Activated B cell treated with CpG ODN at 0.5 μM for 24 hours (primary cell): ENCODE data around the gene CPOX. TPM values are rescaled to one million over a fixed set of nuclear protein-coding genes. Genes with fewer than 3 reads are reported as not detected.

Source experiments
- ATAC-seq: fragments of 200-7000 bp; cut with Tn5 transposase; one replicate; pipeline ENCODE4 v1.10.0; 2021; ENCODE audit warnings: low read depth, mild to moderate bottlenecking, moderate library complexity
- CTCF ChIA-PET: fragments of 350-600 bp; sonication (Branson Sonifier 250); formaldehyde crosslinking; loops from one replicate; lab custom pipeline; 2021; ENCODE audit warnings: antibody characterized with exemption; lab: Charles Lee
- POLR2A ChIA-PET: fragments of 350-600 bp; sonication (Branson Sonifier 250); formaldehyde crosslinking; loops from one replicate; lab custom pipeline; 2021; ENCODE audit warnings: antibody characterized with exemption; lab: Charles Lee
- DNase-seq: peaks from one replicate; pipeline ENCODE4 v3.0.0; 2022
- H3K27ac Mint-ChIP-seq: one replicate; pipeline ENCODE4 v1.8.0; 2020; ENCODE audit warnings: mixed read lengths
- H3K27me3 Mint-ChIP-seq: one replicate; pipeline ENCODE4 v1.8.0; 2021; ENCODE audit warnings: mixed read lengths
- H3K36me3 Mint-ChIP-seq: one replicate; pipeline ENCODE4 v1.8.0; 2021; ENCODE audit warnings: low read depth, mixed read lengths
- H3K4me1 Mint-ChIP-seq: one replicate; pipeline ENCODE4 v1.8.0; 2021; ENCODE audit warnings: mixed read lengths
- H3K4me3 Mint-ChIP-seq: one replicate; pipeline ENCODE4 v1.8.0; 2020; ENCODE audit warnings: mild to moderate bottlenecking, mixed read lengths
- H3K9me3 Mint-ChIP-seq: one replicate; pipeline ENCODE4 v1.8.0; 2020; ENCODE audit warnings: mixed read lengths
- intact Hi-C: fragments of 100-400 bp; cut with micrococcal nuclease; formaldehyde crosslinking; loops from one replicate; pipeline ENCODE4 v1.15.1; 2024
- total RNA-seq: library from RNA; stranded (reverse); gene quantifications from 2 replicates; pipeline ENCODE4 v1.2.3, GENCODE V29; 2022
- TF ChIP-seq, protein P1 (sequence below): fragments of 200-600 bp; IDR thresholded peaks from one replicate; pipeline ENCODE4 v1.8.0; 2022; ENCODE audit warnings: antibody characterized with exemption, mild to moderate bottlenecking

CPOX gene
- total RNA-seq, 1 donor from 2014 or later: 17.5 TPM

DNA sequence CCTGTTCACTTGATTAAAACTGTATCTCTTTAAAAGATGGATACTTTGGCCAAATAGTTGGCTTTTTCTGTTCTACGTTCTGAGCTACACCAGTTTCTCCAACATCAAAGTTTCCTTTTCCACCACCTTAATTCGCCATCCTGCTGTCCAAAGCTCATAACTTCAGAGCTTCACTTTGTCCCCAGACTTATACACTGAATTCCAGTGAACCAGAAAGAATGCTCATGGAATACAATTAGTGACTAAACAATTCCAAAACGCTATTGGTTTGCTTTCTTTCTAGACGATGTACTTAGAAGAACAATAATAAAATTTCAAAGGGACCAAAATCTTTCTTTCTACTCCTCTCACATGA lies 38.4 kb downstream of the CPOX start:
- H3K4me1 Mint-ChIP-seq: peaks cover 55% of the 10 kb centered on the region
- TF ChIP-seq, protein P1, sequence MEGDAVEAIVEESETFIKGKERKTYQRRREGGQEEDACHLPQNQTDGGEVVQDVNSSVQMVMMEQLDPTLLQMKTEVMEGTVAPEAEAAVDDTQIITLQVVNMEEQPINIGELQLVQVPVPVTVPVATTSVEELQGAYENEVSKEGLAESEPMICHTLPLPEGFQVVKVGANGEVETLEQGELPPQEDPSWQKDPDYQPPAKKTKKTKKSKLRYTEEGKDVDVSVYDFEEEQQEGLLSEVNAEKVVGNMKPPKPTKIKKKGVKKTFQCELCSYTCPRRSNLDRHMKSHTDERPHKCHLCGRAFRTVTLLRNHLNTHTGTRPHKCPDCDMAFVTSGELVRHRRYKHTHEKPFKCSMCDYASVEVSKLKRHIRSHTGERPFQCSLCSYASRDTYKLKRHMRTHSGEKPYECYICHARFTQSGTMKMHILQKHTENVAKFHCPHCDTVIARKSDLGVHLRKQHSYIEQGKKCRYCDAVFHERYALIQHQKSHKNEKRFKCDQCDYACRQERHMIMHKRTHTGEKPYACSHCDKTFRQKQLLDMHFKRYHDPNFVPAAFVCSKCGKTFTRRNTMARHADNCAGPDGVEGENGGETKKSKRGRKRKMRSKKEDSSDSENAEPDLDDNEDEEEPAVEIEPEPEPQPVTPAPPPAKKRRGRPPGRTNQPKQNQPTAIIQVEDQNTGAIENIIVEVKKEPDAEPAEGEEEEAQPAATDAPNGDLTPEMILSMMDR: no peak
- H3K9me3 Mint-ChIP-seq: peaks cover 3% of the 10 kb centered on the region
- H3K4me3 Mint-ChIP-seq: no peak overlapping the region
- H3K27me3 Mint-ChIP-seq: peaks cover 2% of the 10 kb centered on the region
- H3K36me3 Mint-ChIP-seq: no peaks in the 10 kb centered on the region
- CTCF ChIA-PET: no interaction called here
- DNase-seq (no peak), ATAC-seq (no peak)
- intact Hi-C loops: no loop called here
- POLR2A ChIA-PET: interaction anchor here (1.0 to 4.5 kb wide), 4 partner anchors 18 to 32 kb away, joined by 3 to 57 read pairs (median 7); partner anchors contain the start of genes CLDND1 and GPR15
- peak overlapping the region; percentile 54 for H3K27ac Mint-ChIP-seq

DNA sequence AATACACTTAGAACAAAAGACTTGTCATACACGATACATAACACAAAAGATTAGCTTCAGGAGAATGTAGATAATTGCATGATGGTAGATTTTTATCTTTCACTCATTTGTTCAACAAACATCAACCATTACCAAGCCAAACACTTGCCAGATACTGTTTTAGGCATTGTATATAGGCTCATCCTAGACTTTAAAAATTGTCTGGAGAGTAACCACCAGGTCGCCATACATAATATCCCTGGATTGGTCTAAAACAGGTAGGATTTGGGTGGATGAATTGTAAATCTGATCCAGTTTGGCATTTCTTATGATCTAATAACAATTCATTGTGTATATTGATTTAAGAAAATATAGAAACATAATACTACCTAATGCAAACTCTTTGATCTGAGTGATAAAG lies 38.8 kb downstream of the CPOX start:
- intact Hi-C loops: no loop called here
- no peak for ATAC-seq
- ChIA-PET POLR2A (interaction anchor here (1.0 to 4.5 kb wide), 3 partner anchors 18 to 32 kb away, joined by 3 to 57 read pairs (median 11); partner anchors contain the start of genes CLDND1 and GPR15), CTCF (no interaction called here)
- Mint-ChIP-seq H3K9me3 (no peaks in the 10 kb centered on the region), H3K27ac (no peak overlapping the region), H3K4me1 (peaks cover 55% of the 10 kb centered on the region), H3K27me3 (peaks cover 2% of the 10 kb centered on the region), H3K4me3 (no peak overlapping the region), H3K36me3 (no peaks in the 10 kb centered on the region)
- DNase-seq: no peak
- TF ChIP-seq, protein P1: no peak

DNA sequence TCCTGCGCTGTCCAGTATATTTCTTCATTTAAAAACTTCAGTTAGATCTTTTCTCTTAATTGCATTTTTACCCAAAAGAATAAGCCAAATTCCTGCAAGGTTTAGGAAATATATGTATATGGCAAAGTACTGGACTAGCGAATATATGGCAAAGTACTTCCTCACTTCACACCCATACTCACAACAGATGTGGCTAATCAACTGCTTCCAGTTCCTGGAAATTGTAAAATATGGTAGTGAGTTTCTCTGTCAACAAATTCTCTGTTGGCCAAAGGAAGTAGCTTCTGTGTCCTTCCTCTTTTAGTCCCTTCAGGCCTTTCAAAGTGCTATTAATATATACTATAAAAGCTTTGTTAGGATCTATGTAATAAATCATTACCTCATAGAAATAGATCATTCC lies 39.7 kb downstream of the CPOX start:
- H3K4me3 Mint-ChIP-seq: no peak overlapping the region
- peaks cover 2% of the 10 kb centered on the region for H3K27me3 Mint-ChIP-seq
- no peaks in the 10 kb centered on the region for H3K9me3 Mint-ChIP-seq
- peaks cover 55% of the 10 kb centered on the region for H3K4me1 Mint-ChIP-seq
- DNase-seq: no peak
- ChIA-PET POLR2A (interaction anchor here (1.4 kb wide), 1 partner anchor 10 kb away, joined by 5 read pairs; no protein-coding TSS in a partner anchor), CTCF (no interaction called here)
- TF ChIP-seq, protein P1: no peak
- intact Hi-C loops: no loop called here
- no peaks in the 10 kb centered on the region for H3K36me3 Mint-ChIP-seq
- no peak for ATAC-seq
- peak overlapping the region; percentile 6 for H3K27ac Mint-ChIP-seq

DNA sequence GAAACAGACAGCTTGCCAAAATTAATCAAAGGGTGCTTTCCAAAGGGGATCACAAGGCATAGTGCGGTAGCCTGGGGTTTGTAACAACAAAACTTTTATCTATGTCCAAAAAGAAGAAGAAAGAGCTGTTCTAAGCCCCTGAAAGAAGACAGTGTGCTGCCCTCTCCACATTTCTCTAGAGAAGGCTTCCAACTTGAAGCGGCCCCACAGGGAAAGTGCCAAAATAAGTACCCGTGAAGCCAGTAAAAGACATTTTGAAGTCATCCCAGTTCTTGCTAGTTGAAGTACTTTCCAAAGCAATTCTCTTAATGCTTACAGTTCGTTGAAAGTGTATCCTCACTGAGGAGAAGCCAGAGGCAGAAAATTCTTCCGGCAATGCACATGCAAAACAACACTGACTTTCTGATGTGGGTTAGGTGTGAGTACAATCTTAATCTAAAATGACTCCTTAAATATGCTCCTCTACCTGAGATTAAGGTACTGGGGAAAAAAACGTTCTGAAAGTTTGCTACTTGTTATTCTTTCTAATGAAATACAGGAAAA lies 40.3 kb downstream of the CPOX start:
- DNase-seq: no peak
- no peak overlapping the region for H3K27ac Mint-ChIP-seq
- ChIA-PET CTCF (no interaction called here), POLR2A (interaction anchor here (1.0 to 1.4 kb wide), 2 partner anchors 10 to 16 kb away, joined by 4 to 5 read pairs; no protein-coding TSS in a partner anchor)
- peaks cover 4% of the 10 kb centered on the region for H3K27me3 Mint-ChIP-seq
- TF ChIP-seq, protein P1: no peak
- no peaks in the 10 kb centered on the region for H3K36me3 Mint-ChIP-seq
- intact Hi-C loops: no loop called here
- H3K9me3 Mint-ChIP-seq: no peaks in the 10 kb centered on the region
- no peak overlapping the region for H3K4me3 Mint-ChIP-seq
- ATAC-seq: no peak
- peaks cover 55% of the 10 kb centered on the region for H3K4me1 Mint-ChIP-seq

DNA sequence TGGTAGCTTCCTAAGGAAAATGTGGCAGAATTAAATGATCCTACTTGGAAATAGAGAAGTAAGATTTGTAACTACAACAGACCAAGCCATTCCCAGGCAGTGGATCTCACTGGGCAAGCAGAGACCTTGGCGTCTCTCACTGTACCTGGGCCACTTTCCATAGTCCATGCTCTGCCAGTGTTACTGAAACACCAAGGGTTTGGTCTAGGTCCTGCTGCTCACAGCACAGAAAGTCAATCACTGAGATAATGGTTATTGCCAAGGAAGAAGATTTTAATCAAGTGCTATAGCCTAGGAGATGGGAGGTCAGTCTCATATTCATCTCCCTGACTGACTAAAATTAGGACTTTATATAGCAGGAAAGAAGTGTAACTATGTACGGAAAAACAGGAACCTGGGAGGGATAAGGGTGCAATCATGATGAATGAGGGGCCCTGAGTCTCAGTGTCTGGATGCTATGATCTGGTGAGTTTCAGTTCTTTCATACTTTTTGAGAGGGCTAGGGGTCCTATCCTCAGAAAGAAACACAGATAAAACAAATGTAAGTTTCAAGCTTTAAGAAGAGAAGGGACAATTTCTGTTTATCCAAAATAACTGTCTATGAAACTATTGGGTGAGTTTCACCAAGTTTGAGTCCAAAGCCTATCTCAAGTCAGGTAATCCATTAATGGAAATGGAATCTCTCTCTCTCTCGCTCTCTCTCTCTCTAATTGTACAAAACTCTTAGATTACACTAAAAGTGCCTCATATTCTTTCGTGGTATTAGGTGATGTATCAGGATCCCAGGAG lies 41.0 kb downstream of the CPOX start:
- Mint-ChIP-seq H3K27me3 (peaks cover 5% of the 10 kb centered on the region), H3K27ac (peak overlapping the region; percentile 43), H3K36me3 (no peaks in the 10 kb centered on the region), H3K4me1 (peaks cover 51% of the 10 kb centered on the region), H3K9me3 (no peaks in the 10 kb centered on the region), H3K4me3 (no peak overlapping the region)
- DNase-seq (no peak), ATAC-seq (no peak)
- CTCF ChIA-PET: no interaction called here
- intact Hi-C loops: loop anchor here (1.0 kb wide), 1 partner anchor 12 kb away; no protein-coding TSS in a partner anchor
- TF ChIP-seq, protein P1: no peak
- POLR2A ChIA-PET: interaction anchor here (1.0 kb wide), 1 partner anchor 15 kb away, joined by 4 read pairs; no protein-coding TSS in a partner anchor
